Esophagus muscularis mucosa (tissue), 3 donors: ENCODE measurements around the gene SYT11.

Experiments
- POLR2A ChIP-seq: fragments of 450-650 bp; IDR thresholded peaks from one replicate; pipeline ENCODE4 v1.6.1; 2017; ENCODE audit warnings: antibody characterized with exemption, moderate library complexity, mild to moderate bottlenecking, low read depth
- TF ChIP-seq, protein P1 (sequence below), 3 experiments: fragments of 200-600 bp in 2 of 3; fragments of 450-650 bp in 1 of 3; sonication (generic) in 2 of 3; IDR thresholded peaks; one replicate each; pipeline ENCODE4 v1.5.1; 2017 to 2019; ENCODE audit warnings: antibody characterized with exemption in 3 of 3, mild to moderate bottlenecking in 2 of 3, moderate library complexity in 1 of 3

DNA sequence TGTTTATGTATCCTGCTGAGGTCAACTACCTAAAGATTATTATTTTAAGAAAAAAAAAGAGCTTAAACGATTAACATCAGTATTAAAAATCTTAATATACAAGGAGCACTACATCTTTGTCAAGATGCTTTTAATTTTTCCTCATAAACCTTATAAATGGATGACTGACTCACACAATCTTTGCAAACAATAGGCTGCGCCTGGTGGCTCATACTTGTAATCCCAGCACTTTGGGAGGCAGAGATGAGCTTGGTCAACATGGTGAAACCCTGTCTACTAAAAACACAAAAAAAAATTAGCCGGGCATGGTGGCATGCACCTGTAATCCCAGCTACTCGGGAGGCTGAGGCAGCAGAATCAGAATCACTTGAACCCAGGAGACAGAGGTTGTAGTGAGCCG, 73.1 kb downstream of the SYT11 start:
- no peak for TF ChIP-seq POLR2A
- TF ChIP-seq, protein P1, sequence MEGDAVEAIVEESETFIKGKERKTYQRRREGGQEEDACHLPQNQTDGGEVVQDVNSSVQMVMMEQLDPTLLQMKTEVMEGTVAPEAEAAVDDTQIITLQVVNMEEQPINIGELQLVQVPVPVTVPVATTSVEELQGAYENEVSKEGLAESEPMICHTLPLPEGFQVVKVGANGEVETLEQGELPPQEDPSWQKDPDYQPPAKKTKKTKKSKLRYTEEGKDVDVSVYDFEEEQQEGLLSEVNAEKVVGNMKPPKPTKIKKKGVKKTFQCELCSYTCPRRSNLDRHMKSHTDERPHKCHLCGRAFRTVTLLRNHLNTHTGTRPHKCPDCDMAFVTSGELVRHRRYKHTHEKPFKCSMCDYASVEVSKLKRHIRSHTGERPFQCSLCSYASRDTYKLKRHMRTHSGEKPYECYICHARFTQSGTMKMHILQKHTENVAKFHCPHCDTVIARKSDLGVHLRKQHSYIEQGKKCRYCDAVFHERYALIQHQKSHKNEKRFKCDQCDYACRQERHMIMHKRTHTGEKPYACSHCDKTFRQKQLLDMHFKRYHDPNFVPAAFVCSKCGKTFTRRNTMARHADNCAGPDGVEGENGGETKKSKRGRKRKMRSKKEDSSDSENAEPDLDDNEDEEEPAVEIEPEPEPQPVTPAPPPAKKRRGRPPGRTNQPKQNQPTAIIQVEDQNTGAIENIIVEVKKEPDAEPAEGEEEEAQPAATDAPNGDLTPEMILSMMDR (IDR thresholded peaks at IDR 0.05) = no peak
